Lung (tissue), 12 donors: ENCODE measurements around the gene XKR8. TPM values are rescaled to one million over a fixed set of nuclear protein-coding genes. Genes with fewer than 3 reads are reported as not detected.
A peak's percentile ranks its signal among the peaks of the same experiment; 100 is the strongest.

ENCODE experiments used
- ATAC-seq: fragments of 200-7000 bp; cut with Tn5 transposase; one replicate; pipeline ENCODE4 v1.9.1; 2020; ENCODE audit warnings: moderate number of reproducible peaks; ENCODE audit not compliant: insufficient read depth, low FRiP score
- DNase-seq, 3 donors: peaks; one replicate each; pipeline ENCODE4 v3.0.0-alpha.2; 2013 to 2017
- H3K27ac ChIP-seq, 2 donors: one replicate each; pipeline ENCODE4 v1.5.1; 2013; ENCODE audit warnings: mild to moderate bottlenecking in 2 of 2, moderate library complexity in 2 of 2, control low read depth in 1 of 2, inconsistent platforms in 1 of 2, low read depth in 1 of 2, low read length in 1 of 2
- H3K27me3 ChIP-seq, 3 donors: one replicate each; pipeline ENCODE4 v1.5.1; 2013; ENCODE audit warnings: low read length in 2 of 3; ENCODE audit not compliant: control insufficient read depth in 3 of 3, insufficient read depth in 3 of 3
- H3K36me3 ChIP-seq, 4 donors: one replicate each; pipeline ENCODE4 v1.5.1; 2013; ENCODE audit warnings: low read length in 4 of 4, mild to moderate bottlenecking in 1 of 4, moderate library complexity in 1 of 4; ENCODE audit not compliant: control insufficient read depth in 4 of 4, insufficient read depth in 4 of 4
- H3K4me1 ChIP-seq, 5 donors: one replicate each; pipeline ENCODE4 v1.5.1; 2013; ENCODE audit warnings: low read length in 5 of 5, mild to moderate bottlenecking in 2 of 5, moderate library complexity in 1 of 5; ENCODE audit not compliant: control insufficient read depth in 5 of 5, insufficient read depth in 5 of 5
- H3K4me3 ChIP-seq: one replicate; pipeline ENCODE4 v1.5.1; 2013; ENCODE audit warnings: mild to moderate bottlenecking, control low read depth, moderate library complexity
- H3K9ac ChIP-seq, 2 donors: one replicate each; pipeline ENCODE4 v1.5.1; 2013; ENCODE audit warnings: low read length in 2 of 2, control low read depth in 1 of 2; ENCODE audit not compliant: insufficient read depth in 1 of 2
- H3K9me3 ChIP-seq, 4 donors: one replicate each; pipeline ENCODE4 v1.5.1; 2013; ENCODE audit warnings: low read length in 3 of 4, mild to moderate bottlenecking in 1 of 4, moderate library complexity in 1 of 4; ENCODE audit not compliant: control insufficient read depth in 4 of 4, insufficient read depth in 3 of 4
- WGBS, 2 donors: extraction: QIAGEN DNeasy Blood & Tissue Kit; methylation state at CpG; one replicate each; pipeline ENCODE4 v1.1.7; 2013; 5-methylcytosine and 5-hydroxymethylcytosine counted together
- polyA plus RNA-seq, 2 donors: library from polyadenylated mRNA; stranded (reverse); fragments of 200-250 nt; gene quantifications; one replicate each; pipeline ENCODE4 v1.2.1, GENCODE V29; 2013
- total RNA-seq, 2 donors: library from RNA; depleted of rRNA in 1 of 2; stranded (reverse); fragments of >200 nt in 1 of 2; gene quantifications; one replicate each; pipeline ENCODE4 v1.2.1, GENCODE V29; 2014 to 2021
- TF ChIP-seq, protein P1 (sequence below): IDR thresholded peaks from 2 replicates; pipeline ENCODE4 v1.5.1; 2012; ENCODE audit warnings: mild to moderate bottlenecking; ENCODE audit errors: control extremely low read depth, extremely low read depth
- donor health status: control.
- donor health status: control.
- donor health status: Bipolar disorder and iron deficiency.
- donor health status: healthy.
- donor health status: DM: yes; HTN: yes; CAD: no.

Gene XKR8
- total and polyA plus RNA-seq, 4 donors, result 4.6 to 11.5 (median 7.2) TPM

DNA sequence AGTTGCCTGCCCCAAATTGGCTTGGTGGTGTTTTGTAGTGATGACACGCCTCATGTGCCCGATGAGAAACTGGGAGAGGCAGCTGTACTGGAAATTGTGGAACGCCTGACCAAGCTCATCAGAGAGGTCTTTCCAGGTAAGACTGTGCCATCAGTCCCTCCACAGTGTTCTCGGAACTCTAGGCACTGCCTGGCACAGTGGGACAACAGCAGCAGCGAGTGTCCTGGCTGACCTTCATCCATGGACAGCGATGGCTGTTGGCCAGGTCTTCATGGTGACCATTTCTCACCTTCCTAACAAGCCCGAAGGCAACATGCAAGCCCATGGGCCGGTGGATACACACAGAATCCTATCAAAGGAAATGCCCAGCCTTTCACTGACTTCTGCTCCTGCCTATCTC lies 10.7 kb upstream of the XKR8 start:
- WGBS, 2 donors, result 92 to 95% methylated on average over 8 of the region's 8 CpGs
- no peaks in the 10 kb centered on the region for H3K36me3 ChIP-seq
- TF ChIP-seq, protein P1, sequence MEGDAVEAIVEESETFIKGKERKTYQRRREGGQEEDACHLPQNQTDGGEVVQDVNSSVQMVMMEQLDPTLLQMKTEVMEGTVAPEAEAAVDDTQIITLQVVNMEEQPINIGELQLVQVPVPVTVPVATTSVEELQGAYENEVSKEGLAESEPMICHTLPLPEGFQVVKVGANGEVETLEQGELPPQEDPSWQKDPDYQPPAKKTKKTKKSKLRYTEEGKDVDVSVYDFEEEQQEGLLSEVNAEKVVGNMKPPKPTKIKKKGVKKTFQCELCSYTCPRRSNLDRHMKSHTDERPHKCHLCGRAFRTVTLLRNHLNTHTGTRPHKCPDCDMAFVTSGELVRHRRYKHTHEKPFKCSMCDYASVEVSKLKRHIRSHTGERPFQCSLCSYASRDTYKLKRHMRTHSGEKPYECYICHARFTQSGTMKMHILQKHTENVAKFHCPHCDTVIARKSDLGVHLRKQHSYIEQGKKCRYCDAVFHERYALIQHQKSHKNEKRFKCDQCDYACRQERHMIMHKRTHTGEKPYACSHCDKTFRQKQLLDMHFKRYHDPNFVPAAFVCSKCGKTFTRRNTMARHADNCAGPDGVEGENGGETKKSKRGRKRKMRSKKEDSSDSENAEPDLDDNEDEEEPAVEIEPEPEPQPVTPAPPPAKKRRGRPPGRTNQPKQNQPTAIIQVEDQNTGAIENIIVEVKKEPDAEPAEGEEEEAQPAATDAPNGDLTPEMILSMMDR, result no peak
- ATAC-seq (no peak), DNase-seq (no peak)
- peaks cover 0 to 3% (median 0%) of the 10 kb centered on the region in 5 donors for H3K4me1 ChIP-seq
- H3K9me3 ChIP-seq, result no peaks in the 10 kb centered on the region
- no peaks in the 10 kb centered on the region for H3K27me3 ChIP-seq
- H3K4me3 ChIP-seq, result no peak overlapping the region
- no peak overlapping the region for H3K27ac ChIP-seq
- H3K9ac ChIP-seq, result no peak overlapping the region

DNA sequence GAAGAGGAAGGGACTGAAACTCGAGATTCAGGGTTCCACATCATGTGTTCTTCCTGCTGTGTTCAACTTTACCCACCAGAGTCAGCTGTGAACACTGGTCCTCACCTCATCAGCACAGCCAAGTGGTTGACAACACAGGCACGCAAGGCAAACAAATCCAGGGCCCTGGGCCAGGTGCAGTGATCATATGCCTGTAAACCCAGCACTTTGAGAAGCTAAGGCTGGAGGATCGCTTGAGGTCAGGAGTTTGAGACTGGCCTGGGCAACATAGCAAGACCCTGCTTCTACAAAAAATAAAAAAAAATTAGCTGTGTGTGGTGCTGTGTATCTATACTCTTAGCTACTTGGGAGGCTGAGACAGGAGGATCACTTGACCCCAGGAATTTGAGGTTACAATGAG lies 8.4 kb upstream of the XKR8 start:
- H3K36me3 ChIP-seq, result no peaks in the 10 kb centered on the region
- DNase-seq (peak in 2 of 3 donors; percentile 33 to 47), ATAC-seq (peak; percentile 47)
- H3K27me3 ChIP-seq, result no peaks in the 10 kb centered on the region
- peaks cover 0 to 3% (median 0%) of the 10 kb centered on the region in 5 donors for H3K4me1 ChIP-seq
- TF ChIP-seq, protein P1, result no peak
- H3K9ac ChIP-seq, result no peak overlapping the region
- no peaks in the 10 kb centered on the region for H3K9me3 ChIP-seq
- WGBS, 2 donors, result 49 to 80% methylated on average over 3 of the region's 3 CpGs
- H3K27ac ChIP-seq, result no peak overlapping the region
- no peak overlapping the region for H3K4me3 ChIP-seq

DNA sequence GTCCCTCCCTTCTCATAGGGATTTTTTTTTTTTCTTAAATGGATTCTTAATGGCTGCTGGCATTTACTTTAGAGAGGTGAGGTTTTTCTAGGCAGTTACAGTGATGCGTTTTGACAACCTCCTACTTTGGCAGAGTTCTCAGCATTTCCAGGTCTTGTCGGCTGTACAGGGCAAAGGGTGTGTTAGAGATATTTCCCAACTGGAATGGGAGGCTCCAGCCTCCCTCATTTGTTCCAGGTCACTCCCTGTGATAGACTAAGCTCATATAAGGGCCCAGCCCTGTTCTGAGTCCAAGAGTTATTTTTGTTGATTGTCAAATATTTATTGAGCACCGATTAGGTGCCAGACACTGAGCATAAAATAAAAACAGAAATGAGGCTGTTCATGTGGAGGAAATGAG lies 7.6 kb upstream of the XKR8 start:
- TF ChIP-seq, protein P1, result no peak
- Histone ChIP-seq H3K4me1 (peaks cover 0 to 3% (median 0%) of the 10 kb centered on the region in 5 donors), H3K9me3 (no peaks in the 10 kb centered on the region), H3K27me3 (no peaks in the 10 kb centered on the region), H3K27ac (no peak overlapping the region), H3K4me3 (no peak overlapping the region), H3K9ac (no peak overlapping the region), H3K36me3 (no peaks in the 10 kb centered on the region)
- WGBS, 2 donors, result 64 to 82% methylated on average over 3 of the region's 3 CpGs
- peak in 2 of 3 donors; percentile 36 to 55 for DNase-seq
- no peak for ATAC-seq

DNA sequence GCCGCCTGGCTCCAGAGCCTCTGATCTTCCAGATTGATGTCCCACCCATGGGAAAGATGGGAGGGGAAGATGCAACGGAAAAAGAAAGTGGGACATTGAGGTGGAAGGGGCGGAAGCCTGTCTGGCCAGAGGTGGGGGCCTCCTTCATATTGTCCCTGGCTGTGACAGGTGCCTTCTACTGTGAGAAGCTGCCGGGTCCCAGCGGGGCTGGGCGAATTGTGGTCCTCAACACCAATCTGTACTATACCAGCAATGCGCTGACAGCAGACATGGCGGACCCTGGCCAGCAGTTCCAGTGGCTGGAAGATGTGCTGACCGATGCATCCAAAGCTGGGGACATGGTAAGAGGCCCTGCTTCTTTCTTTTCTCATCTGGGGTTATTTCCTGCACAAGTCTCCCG lies 5.6 kb upstream of the XKR8 start:
- no peak overlapping the region for H3K27ac ChIP-seq
- H3K4me1 ChIP-seq, result peaks cover 0 to 4% (median 0%) of the 10 kb centered on the region in 5 donors
- 95% methylated on average over 10 of the region's 10 CpGs for WGBS, 2 donors
- no peaks in the 10 kb centered on the region for H3K27me3 ChIP-seq
- DNase-seq (no peak), ATAC-seq (no peak)
- H3K36me3 ChIP-seq, result no peaks in the 10 kb centered on the region
- H3K9ac ChIP-seq, result no peak overlapping the region
- H3K9me3 ChIP-seq, result no peaks in the 10 kb centered on the region
- no peak overlapping the region for H3K4me3 ChIP-seq
- TF ChIP-seq, protein P1, result no peak
